Measurements from ENCODE around the gene SYCN. TPM values are rescaled to one million over a fixed set of nuclear protein-coding genes. Genes with fewer than 3 reads are reported as not detected.

SYCN gene
- total RNA-seq, 4 donors from 2014 or later: not detected

DNA sequence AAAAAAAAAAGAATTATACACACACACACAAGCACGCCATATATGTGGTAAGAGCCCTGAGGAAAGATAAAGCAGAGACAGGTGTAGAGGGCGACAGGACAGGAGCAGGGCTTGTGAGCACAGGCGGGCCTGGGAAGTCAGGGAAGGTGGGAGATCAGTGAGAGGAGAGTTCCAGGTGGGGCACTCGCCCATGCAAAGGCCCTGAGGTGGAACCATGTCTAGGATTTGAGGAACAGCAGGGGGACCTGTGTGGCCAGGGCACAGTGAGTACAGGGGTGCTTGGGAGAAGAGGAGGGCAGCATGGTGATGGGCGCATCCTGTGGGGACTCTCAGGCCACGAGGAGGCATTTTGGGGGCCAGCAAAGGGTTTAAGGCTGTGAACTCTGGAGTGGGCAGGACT lies 39.8 kb downstream of the SYCN start:
- TF ChIP-seq POLR2AphosphoS5 (IDR thresholded peaks at IDR 0.05): no peak
- TF ChIP-seq EP300 (IDR thresholded peaks at IDR 0.05): no peak
- TF ChIP-seq, protein P1, sequence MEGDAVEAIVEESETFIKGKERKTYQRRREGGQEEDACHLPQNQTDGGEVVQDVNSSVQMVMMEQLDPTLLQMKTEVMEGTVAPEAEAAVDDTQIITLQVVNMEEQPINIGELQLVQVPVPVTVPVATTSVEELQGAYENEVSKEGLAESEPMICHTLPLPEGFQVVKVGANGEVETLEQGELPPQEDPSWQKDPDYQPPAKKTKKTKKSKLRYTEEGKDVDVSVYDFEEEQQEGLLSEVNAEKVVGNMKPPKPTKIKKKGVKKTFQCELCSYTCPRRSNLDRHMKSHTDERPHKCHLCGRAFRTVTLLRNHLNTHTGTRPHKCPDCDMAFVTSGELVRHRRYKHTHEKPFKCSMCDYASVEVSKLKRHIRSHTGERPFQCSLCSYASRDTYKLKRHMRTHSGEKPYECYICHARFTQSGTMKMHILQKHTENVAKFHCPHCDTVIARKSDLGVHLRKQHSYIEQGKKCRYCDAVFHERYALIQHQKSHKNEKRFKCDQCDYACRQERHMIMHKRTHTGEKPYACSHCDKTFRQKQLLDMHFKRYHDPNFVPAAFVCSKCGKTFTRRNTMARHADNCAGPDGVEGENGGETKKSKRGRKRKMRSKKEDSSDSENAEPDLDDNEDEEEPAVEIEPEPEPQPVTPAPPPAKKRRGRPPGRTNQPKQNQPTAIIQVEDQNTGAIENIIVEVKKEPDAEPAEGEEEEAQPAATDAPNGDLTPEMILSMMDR (IDR thresholded peaks at IDR 0.05): no peak
- TF ChIP-seq POLR2A (IDR thresholded peaks at IDR 0.05): no peak
- Histone ChIP-seq H3K4me1 (peaks cover 58% of the 10 kb centered on the region), H3K27me3 (no peaks in the 10 kb centered on the region), H3K27ac (no peak overlapping the region), H3K36me3 (peaks cover 5% of the 10 kb centered on the region), H3K4me3 (no peak overlapping the region), H3K9me3 (no peaks in the 10 kb centered on the region)
- DNase-seq (ENCODE audit: low spot score in 2 of 2): no peak
- 97% methylated on average over 6 of the region's 6 CpGs for WGBS

DNA sequence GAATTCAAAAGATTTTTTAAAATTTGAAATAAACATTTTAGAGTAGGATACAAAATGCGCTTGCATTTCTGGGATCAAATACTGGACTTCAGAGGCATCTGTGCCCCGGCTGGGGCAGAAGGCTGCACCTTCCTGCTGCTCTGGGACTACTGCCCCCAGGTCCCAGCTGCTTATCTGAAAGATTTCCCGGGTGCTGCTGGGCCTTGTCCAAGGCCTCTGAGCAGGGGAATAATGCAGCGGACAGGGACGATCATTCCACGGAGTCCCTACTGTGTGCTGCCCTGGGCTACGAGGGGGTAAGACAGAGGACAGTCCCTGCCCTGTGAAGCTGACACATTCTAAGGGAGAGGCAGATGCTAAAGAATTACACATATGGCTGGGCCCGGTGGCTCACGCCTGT lies 40.4 kb downstream of the SYCN start:
- WGBS: 89% methylated on average over 6 of the region's 9 CpGs
- no peak for TF ChIP-seq POLR2A (IDR thresholded peaks at IDR 0.05)
- TF ChIP-seq EP300 (IDR thresholded peaks at IDR 0.05): no peak
- TF ChIP-seq, protein P1 (IDR thresholded peaks at IDR 0.05): no peak
- no peak for TF ChIP-seq POLR2AphosphoS5 (IDR thresholded peaks at IDR 0.05)

DNA sequence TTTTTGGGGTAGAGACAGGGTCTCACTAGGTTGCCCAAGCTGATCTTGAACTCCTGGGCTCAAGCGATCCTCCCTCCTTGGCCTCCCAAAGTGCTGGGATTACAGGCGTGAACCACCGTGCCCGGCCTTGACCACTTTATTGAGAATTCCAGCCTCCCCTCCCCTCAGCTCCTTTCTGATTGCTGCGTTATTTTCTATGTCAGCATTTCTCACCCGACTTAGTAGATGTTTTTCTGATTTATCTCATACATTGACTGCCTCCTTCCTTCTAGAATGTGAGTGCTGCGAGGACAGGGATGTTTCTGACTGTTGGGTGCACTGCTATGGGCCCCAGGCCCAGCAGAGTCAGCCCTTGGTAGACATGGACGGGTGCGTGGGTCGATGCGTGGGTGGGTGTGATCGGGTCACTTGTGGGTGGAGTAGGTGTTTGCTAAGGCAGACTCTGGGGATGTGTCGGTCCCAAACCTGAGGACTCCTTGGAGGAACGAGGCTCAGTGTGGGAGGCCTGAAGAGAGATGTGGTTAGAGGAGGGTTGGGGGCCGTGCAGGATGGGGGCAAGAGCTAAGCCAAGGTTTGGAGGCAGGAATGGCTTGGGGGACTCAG lies 41.5 kb downstream of the SYCN start:
- Histone ChIP-seq H3K27ac (no peak overlapping the region), H3K9me3 (no peaks in the 10 kb centered on the region), H3K4me1 (peaks cover 64% of the 10 kb centered on the region), H3K36me3 (no peaks in the 10 kb centered on the region), H3K27me3 (no peaks in the 10 kb centered on the region), H3K4me3 (no peak overlapping the region)
- WGBS: 89% methylated on average over 15 of the region's 15 CpGs
- TF ChIP-seq EP300 (IDR thresholded peaks at IDR 0.05) (no peak), POLR2AphosphoS5 (IDR thresholded peaks at IDR 0.05) (no peak), POLR2A (IDR thresholded peaks at IDR 0.05) (no peak)
- TF ChIP-seq, protein P1 (IDR thresholded peaks at IDR 0.05): no peak
- DNase-seq (ENCODE audit: low spot score in 2 of 2): no peak

More for the DNA sequence above, 40.4 kb downstream of the SYCN start:
- no peaks in the 10 kb centered on the region for H3K27me3 ChIP-seq
- peaks cover 63% of the 10 kb centered on the region for H3K4me1 ChIP-seq
- H3K9me3 ChIP-seq: no peaks in the 10 kb centered on the region
- H3K4me3 ChIP-seq: no peak overlapping the region
- DNase-seq (ENCODE audit: low spot score in 2 of 2): no peak
- H3K36me3 ChIP-seq: peaks cover 2% of the 10 kb centered on the region
- no peak overlapping the region for H3K27ac ChIP-seq

DNA sequence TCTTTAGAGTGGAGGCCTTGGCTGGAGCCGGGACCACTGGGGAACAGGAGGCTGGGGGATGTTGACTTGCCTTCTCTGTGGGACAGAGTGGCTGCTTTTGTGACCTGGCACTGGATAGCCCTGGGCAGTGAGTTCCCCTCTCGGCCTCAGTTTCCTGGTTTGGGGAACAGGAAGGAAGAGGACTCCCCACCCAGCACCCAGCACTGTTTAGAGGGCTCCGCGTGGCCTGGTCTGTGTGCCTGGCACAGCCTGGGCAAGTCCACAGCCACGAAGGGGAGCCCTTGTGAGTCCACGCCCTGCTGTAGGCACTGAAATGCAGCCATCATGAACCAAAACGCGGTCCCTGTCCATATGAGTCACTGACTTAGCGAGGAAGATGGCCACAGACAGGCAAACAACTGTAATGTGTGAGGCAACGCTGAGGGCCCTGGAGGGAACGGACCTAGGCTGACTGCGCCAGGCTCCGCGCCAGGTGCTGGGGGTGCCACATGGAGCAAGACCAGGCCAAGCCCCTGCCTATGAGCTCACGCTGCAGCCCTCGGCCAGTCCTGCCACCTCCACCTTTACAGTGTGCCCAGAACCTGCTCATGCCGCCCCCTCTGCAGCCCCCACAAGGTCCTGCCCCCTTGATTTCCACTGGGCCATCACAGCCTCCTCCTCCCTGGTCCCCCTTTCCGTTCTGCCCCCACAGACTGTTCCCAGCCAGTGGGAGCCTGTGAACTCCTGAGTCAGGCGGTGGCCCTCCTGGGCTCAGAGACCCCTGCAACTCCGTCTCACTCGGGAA lies 43.0 kb downstream of the SYCN start:
- H3K27me3 ChIP-seq: no peaks in the 10 kb centered on the region
- H3K4me3 ChIP-seq: no peak overlapping the region
- WGBS: 74% methylated on average over 12 of the region's 21 CpGs
- TF ChIP-seq POLR2A (IDR thresholded peaks at IDR 0.05) (no peak), POLR2AphosphoS5 (IDR thresholded peaks at IDR 0.05) (no peak), EP300 (IDR thresholded peaks at IDR 0.05) (no peak)
- TF ChIP-seq, protein P1 (IDR thresholded peaks at IDR 0.05): no peak
- no peaks in the 10 kb centered on the region for H3K36me3 ChIP-seq
- no peaks in the 10 kb centered on the region for H3K9me3 ChIP-seq
- peak overlapping the region; percentile 85 for H3K27ac ChIP-seq
- peaks cover 64% of the 10 kb centered on the region for H3K4me1 ChIP-seq
- DNase-seq (ENCODE audit: low spot score in 2 of 2): no peak

DNA sequence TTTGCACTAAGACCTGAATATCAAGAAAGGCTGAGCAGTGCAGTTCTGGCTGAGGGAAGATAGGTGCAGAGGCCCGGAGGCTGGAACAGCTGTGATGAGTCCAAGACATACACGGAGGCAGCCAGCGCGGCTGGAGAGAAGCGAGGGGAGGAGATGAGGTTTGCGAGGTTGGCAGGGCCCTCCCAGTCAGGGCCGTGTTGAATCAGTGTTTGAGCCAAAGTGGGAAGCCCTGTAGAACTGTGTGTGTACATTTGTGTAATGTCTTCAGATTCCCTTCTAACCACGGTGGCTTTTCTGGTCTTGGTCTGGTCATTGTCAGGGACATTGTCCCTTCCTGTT lies 43.6 kb downstream of the SYCN start:
- H3K4me1 ChIP-seq: peaks cover 64% of the 10 kb centered on the region
- no peaks in the 10 kb centered on the region for H3K36me3 ChIP-seq
- peak overlapping the region; percentile 85 for H3K27ac ChIP-seq
- H3K4me3 ChIP-seq: no peak overlapping the region
- no peaks in the 10 kb centered on the region for H3K27me3 ChIP-seq
- no peak for DNase-seq (ENCODE audit: low spot score in 2 of 2)
- H3K9me3 ChIP-seq: no peaks in the 10 kb centered on the region
- TF ChIP-seq, protein P1 (IDR thresholded peaks at IDR 0.05): no peak
- TF ChIP-seq EP300 (IDR thresholded peaks at IDR 0.05): no peak
- TF ChIP-seq POLR2A (IDR thresholded peaks at IDR 0.05): no peak
- no peak for TF ChIP-seq POLR2AphosphoS5 (IDR thresholded peaks at IDR 0.05)
- WGBS: 3% methylated on average over 7 of the region's 8 CpGs

Data from suprapubic skin (tissue), 4 donors.